Cardiac fibroblast (primary cell): ENCODE measurements around the gene IFITM10.

Experiments
- DNase-seq, 2 donors: peaks; one replicate each; pipeline versions ENCODE4 v3.0.0 to v3.0.0-alpha.2; 2010; ENCODE audit warnings: low read depth in 2 of 2
- H3K4me3 ChIP-seq, 2 donors: replicated peaks in 1 of 2; 1 replicate in 1 of 2; 2 replicates in 1 of 2; pipeline ENCODE4 v1.5.1; 2011; ENCODE audit warnings: low read depth in 2 of 2, low read length in 2 of 2, mild to moderate bottlenecking in 2 of 2, moderate library complexity in 1 of 2
- TF ChIP-seq, protein P1 (sequence below): IDR thresholded peaks from one replicate; pipeline ENCODE4 v1.5.1; 2011; ENCODE audit warnings: low read depth, mild to moderate bottlenecking, low read length, inconsistent platforms

The IFITM10 gene

DNA sequence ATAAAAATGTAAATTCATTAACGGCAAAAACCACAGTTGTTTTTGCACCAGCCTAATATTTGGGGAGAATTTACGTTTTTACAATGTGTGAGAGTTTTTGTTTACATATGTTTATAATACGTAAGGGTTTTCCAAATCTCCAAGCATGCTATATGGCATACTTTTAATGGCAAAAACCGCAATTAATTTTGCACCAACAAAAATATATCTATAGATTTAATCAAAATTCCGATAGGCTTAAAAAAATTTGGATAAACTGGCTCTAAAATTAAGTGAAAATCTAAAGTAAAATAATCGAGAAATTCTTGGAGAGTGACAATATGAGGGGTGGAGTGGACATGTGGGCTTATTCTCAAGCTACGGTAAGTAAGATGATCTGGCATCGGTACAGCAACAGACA, 30.6 kb downstream of the IFITM10 start:
- no peak for DNase-seq
- no peak overlapping the region for H3K4me3 ChIP-seq
- TF ChIP-seq, protein P1, sequence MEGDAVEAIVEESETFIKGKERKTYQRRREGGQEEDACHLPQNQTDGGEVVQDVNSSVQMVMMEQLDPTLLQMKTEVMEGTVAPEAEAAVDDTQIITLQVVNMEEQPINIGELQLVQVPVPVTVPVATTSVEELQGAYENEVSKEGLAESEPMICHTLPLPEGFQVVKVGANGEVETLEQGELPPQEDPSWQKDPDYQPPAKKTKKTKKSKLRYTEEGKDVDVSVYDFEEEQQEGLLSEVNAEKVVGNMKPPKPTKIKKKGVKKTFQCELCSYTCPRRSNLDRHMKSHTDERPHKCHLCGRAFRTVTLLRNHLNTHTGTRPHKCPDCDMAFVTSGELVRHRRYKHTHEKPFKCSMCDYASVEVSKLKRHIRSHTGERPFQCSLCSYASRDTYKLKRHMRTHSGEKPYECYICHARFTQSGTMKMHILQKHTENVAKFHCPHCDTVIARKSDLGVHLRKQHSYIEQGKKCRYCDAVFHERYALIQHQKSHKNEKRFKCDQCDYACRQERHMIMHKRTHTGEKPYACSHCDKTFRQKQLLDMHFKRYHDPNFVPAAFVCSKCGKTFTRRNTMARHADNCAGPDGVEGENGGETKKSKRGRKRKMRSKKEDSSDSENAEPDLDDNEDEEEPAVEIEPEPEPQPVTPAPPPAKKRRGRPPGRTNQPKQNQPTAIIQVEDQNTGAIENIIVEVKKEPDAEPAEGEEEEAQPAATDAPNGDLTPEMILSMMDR = no peak

DNA sequence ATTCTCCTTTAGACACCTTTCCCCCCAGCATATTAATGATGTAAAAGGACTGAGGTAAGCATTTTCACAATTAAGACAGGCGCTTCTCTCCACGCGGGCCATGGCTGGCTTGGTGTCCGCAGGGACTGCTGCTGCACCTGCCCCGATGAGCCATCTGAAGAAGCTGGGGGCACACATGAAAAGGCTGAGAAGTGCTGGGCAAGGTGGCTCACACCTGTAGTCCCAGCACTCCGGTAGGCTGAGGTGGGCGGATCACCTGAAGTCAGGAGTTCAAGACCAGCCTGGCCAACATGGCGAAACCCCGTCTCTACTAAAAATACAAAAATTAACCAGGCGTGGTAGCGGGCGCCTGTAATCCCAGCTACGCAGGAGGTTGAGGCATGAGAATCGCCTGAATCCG, 32.1 kb downstream of the IFITM10 start:
- no peak overlapping the region for H3K4me3 ChIP-seq
- TF ChIP-seq, protein P1 = no peak
- DNase-seq = no peak

DNA sequence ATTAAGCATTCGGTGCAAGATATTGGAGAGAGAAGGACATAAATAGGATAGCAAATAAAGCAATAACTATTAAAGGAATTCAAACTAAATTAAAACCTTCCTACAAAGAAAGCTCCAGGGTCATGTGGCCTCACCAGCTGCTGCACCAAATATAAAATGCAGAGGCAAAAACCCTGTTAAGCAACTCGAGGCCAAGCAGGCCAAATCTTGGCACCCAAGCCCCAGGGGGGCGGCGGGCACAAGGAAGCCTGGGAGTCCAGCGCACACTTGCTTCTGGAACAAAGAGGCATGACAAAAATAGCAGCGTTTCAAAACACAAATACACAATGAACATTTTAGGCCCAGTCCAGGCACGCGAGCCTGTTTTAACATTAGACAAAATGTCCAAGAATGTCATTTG, 32.6 kb downstream of the IFITM10 start:
- H3K4me3 ChIP-seq = no peak overlapping the region
- TF ChIP-seq, protein P1 = no peak
- DNase-seq = no peak

DNA sequence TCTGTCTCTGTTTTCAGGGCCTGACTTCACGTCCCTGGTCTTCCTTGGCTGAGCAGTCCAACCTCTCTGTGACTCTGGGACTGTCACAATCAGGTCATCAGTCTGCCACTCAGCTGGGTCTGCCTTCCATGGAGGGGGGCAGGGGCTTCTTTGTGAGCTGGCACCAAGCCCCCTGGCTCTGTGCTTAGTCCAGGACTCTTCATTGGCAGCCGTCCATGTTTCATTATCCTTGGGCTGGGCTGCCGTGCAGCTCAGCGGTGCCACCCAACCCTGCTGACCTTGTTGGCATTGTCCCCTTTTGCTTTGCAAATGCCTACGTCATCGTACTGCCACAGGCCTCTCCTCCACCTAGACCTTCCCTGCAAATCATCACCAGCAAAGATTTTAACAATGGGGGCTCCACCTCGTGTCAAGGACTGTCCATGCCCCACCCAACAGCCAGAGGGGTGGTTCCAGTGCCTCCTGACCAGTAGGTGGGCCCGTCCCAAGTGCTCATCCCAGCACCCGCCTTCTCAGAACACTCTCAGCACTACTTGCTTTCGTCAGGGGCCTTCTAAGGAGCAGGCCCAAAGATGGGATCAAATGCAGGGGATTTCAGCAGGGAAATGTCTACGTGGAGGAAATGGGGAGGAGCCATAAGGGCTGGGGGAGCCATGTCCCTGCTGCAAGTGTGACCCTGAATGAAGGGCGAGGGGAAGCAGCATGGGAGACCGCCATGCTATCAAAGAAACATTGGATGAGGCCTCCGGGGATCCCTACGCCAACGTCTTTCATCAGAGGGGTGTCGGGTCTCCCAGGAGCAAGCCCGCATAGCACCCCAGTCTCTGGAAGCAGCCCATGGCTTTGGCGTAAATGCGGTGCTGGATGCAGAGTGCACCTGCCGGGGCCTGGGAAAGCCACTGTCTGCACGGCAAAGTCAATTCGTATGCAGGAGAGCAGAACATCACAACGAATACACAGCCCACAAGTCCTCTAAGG, 35.2 kb downstream of the IFITM10 start:
- H3K4me3 ChIP-seq = no peak overlapping the region
- DNase-seq = no peak
- TF ChIP-seq, protein P1 = no peak

DNA sequence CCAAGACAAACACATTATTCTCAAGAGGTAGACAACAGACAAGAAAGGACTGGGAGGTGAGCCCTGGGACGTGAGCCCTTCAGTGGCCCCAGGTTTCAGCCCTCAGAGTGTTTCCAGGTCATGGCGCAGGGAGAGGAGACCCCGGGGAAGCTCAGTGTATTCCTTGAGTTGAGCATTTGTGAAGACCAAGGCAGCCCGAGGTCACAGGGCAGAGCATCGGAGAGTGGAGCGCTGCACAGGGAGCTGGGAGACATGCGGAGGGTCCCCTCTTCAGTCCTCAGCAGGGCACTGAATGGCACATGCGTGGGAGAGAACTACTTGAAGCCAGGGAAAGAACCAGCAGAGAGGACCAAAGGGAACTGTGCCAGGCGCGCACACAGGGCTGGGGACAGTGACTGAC, 41.7 kb downstream of the IFITM10 start:
- no peak for DNase-seq
- TF ChIP-seq, protein P1 = no peak
- no peak overlapping the region for H3K4me3 ChIP-seq

DNA sequence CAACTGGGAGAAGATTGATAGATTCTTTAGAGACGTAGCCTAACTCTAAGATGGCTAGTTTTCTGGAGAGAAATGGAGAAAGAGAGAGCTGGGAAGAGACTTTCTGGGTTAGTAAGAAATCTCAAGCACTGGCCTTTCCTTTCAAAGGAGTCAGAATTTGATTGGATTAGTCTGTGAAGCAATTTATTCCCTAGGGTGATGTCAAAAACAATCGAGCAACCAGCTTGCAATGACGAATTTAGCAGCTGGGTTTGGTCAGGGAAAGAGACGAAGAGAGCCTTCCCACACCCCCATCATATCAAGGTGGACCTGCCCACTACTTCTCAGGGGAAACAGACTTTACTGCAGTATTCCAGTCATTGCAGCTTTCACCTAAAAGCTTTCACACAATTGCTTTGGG, 42.6 kb downstream of the IFITM10 start:
- TF ChIP-seq, protein P1 = no peak
- DNase-seq = peak; percentile 14 to 35
- H3K4me3 ChIP-seq = no peak overlapping the region
